H7 (cell line): ENCODE results near the gene CSNK1D. TPM values are rescaled to one million over a fixed set of nuclear protein-coding genes. Genes with fewer than 3 reads are reported as not detected.

Source experiments
- DNase-seq: peaks from one replicate; pipeline ENCODE4 v3.0.0; 2012
- H3K27me3 ChIP-seq: 2 replicates; pipeline ENCODE4 v1.6.0; 2011; ENCODE audit warnings: mild to moderate bottlenecking, low read length; ENCODE audit not compliant: control insufficient read depth, insufficient read depth
- H3K36me3 ChIP-seq: replicated peaks from 2 replicates; pipeline ENCODE4 v1.5.1; 2011; ENCODE audit warnings: low read length; ENCODE audit not compliant: control insufficient read depth, insufficient read depth
- H3K4me3 ChIP-seq: 2 replicates; pipeline ENCODE4 v1.5.1; 2011; ENCODE audit warnings: low read depth, mild to moderate bottlenecking, control low read depth, low read length, moderate library complexity; ENCODE audit not compliant: insufficient read depth
- total RNA-seq: library from RNA; depleted of rRNA; stranded (reverse); fragments of >200 nt; shearing (Covaris generic); gene quantifications from 2 replicates; pipeline ENCODE4 v1.2.3, GENCODE V29; 2014

Gene CSNK1D
- total RNA-seq, 1 experiment from 2014 or later = 31.7 TPM

DNA sequence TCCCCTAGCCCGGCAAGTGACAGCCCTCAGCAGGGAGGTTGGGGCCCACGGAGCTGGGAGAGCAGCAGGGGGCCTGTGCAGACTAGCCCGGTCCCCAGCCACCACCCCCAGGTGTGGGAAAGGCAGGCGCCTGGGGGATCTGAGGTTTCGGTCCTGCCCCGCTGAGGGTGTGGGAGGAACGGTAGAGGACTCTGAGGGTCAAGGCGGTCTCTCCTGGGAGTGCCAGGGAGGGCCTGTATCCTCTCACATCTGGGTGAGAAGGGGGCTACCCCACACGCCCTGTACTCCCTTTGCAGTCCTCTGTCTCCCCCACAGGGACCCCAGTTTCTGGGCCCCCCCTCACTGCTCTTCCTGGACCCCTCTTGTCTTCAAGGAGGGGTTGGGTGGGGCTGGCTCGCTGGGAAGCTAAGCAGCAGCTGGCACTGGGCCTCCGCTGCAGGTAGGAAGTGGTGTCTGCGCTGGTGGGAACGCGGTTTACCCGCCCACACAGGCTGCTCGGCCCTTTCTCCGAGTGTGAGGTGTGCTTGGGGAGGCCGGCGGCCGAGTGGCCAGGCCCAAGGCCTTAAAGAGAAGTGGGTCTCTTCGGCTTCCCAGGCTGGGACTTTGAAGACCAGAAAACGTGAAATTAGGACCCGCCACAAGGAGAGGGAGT lies 28.5 kb upstream of the CSNK1D start:
- H3K27me3 ChIP-seq = no peaks in the 10 kb centered on the region
- H3K36me3 ChIP-seq = no peaks in the 10 kb centered on the region
- no peak overlapping the region for H3K4me3 ChIP-seq
- peak; percentile 61 for DNase-seq

DNA sequence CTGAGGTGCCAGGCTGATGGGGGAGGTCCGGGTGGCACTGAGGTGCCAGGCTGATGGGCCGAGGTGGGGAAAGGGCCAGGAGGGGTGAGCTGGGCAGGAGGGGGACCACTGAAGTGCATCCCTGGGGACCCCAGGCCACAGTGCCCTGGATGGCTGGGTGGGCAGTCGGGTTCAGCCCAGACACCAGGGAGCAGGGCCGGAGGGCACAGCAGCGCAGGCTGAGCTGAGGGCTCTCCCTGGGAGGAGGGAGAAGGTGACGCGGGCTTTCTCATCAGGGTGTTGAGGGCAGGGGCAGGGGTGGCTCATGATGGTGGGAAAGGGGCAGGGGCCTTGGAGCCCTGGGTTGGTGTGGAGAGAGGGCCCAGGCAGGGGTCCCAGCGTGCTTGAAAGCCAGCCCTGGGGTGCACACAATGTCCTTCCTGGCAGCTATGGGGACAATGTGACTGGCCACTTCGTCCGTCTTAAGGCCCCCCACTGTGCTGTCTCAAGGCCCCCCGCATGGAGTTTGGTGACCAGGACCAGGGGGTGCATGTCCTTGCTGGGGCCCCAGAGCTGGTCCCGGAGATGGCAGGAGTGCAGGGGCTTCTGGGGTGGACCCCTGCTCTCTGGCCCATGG lies 27.9 kb upstream of the CSNK1D start:
- H3K36me3 ChIP-seq = no peaks in the 10 kb centered on the region
- peak; percentile 56 for DNase-seq
- no peaks in the 10 kb centered on the region for H3K27me3 ChIP-seq
- H3K4me3 ChIP-seq = no peak overlapping the region

DNA sequence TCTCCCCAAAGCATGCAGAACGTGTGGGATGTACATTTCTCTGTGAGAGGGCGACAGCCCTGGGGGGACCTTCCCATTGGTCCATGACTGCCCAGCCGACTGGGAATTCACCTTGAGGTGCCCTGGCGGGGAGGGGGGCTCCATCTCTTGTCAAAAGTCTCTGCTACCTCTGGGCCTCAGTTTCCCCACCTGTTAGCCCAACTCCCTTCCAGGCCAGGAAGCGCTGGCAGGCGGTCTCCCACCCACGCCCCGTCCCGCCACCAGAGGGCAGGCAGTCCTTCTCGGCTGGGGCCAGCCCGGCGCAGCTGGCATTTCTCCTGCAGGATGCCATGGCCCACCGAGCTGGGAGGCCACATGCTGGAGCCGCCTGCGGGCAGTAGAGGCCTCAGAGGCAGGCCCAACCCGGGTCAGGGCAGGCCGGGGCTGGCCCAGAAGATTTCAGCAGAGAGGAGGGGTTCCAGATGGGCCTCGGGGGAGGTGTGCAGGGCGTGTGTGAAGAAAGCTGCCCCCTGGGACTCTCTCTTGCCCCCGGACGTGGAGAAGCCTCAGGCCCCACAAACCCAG lies 27.3 kb upstream of the CSNK1D start:
- DNase-seq = peak; percentile 95
- H3K4me3 ChIP-seq = no peak overlapping the region
- H3K36me3 ChIP-seq = no peaks in the 10 kb centered on the region
- no peaks in the 10 kb centered on the region for H3K27me3 ChIP-seq

DNA sequence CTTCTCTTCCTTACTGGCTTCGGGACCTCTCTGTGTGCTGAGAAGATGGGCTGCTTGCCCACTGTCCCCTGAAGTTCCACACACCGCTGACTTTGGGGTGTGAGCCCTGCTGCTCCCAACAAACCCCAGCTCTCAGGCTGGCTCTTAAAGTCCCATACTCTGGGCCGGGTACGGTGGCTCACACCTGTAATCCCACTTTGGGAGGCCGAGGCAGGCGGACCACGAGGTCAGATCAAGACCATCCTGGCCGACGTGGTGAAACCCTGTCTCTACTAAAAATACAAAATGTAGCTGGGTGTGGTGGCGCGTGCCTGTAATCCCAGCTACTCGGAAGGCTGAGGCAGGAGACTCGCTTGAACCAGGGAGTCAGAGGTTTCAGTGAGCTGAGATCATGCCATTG lies 26.7 kb upstream of the CSNK1D start:
- Histone ChIP-seq H3K27me3 (no peaks in the 10 kb centered on the region), H3K36me3 (no peaks in the 10 kb centered on the region), H3K4me3 (no peak overlapping the region)
- no peak for DNase-seq

DNA sequence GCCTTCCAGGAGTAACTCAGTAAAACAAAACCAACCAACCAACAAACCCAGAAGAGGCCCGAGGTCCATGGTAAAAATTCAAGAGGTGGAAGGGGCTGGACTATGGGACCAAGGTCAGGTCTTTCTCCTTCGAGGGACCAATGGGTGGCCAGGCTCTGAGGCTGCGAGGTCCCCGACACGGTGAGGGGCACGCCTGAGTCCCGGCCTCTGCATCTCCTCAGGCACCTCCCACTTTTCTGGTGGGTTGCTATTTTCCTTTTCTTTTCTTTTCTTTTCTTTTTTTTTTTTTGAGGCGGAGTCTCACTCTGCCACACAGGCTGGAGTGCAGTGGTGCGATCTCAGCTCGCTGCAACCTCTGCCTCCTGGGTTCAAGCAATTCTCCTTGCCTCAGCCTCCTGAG lies 26.0 kb upstream of the CSNK1D start:
- DNase-seq = peak; percentile 68
- no peaks in the 10 kb centered on the region for H3K36me3 ChIP-seq
- no peak overlapping the region for H3K4me3 ChIP-seq
- no peaks in the 10 kb centered on the region for H3K27me3 ChIP-seq

DNA sequence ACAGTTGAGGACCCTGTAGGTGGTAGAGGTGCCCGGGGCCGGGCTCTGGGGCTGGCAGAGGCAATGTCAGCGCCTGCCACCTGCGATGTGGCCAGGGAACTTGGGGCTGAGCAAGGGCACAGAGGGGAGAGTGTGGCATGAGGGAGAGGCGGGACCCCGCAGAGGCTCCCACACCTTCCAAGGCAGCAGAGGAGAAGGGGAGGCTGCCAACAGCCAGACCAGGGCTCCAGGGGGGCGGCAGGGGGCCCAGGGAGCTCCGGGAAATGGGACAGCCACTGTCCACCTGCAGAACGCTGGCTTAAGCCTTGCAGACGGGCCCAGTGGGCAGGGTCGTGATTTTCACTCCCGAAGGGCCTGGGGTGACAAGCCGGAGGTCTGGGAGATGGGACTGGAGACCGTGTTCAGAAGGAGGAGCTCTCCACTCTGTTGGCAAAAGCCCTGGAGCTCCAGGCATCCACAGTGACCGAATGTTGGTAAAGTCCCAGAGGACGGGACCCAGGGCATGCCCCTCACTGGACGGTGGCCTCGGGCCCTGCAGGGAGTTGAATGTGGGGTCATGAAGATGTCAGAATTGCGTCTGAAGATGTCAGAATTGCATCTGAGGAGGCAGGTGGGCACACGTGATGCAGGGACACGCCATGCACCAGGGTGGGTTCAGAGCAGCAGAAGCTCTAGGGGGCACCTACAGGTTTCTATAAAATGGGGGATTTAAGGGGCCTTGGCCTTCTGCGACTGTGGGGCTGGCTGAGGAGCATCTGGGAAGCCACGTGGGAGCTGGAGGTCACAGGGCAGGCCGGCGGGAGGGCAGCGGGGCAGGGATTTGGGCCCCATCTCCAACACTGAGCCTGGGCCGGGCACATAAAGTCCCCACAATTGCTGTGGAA lies 25.3 kb upstream of the CSNK1D start:
- no peaks in the 10 kb centered on the region for H3K36me3 ChIP-seq
- no peaks in the 10 kb centered on the region for H3K27me3 ChIP-seq
- no peak overlapping the region for H3K4me3 ChIP-seq
- no peak for DNase-seq

DNA sequence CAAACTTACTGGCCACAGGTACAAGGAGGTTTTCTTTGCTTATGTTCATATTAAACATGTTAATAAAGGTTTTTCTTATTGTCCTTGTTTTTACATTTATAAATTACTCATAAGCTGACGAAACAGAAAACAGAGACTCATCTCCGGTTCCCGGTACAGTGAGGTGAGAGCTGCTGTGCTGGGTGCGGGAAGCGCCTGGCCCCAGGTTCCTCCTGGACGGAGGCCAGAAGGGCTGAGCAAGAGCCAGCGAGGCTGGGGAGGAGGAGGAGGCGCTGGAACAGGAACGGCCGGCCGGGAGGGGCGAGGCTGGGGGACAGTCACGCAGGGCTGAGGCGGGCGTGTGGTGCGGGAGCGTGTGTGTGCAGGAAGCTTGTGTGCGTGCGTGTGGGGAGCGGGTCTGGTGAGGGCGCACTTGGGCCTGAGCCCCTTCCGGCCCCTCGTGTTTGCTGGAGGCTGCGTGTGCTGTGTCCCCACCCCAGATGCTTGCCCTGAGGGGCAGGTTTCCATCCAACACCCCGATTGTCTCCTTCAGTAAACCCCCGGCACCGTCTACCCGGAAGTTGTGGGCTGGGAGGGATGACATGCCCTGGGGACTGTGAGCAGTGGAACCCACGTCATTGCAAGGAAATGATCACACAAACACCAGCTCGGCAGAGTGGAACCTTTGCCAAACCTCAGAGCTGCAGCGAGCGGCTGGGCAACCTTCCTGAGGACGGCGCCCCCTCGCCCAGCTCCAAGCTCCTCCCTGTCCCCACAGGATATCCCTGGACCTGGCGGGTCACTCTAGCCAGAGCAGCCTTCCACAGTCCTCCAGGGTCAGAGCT lies 24.4 kb upstream of the CSNK1D start:
- no peaks in the 10 kb centered on the region for H3K36me3 ChIP-seq
- DNase-seq = peak; percentile 77
- H3K4me3 ChIP-seq = no peak overlapping the region
- no peaks in the 10 kb centered on the region for H3K27me3 ChIP-seq

DNA sequence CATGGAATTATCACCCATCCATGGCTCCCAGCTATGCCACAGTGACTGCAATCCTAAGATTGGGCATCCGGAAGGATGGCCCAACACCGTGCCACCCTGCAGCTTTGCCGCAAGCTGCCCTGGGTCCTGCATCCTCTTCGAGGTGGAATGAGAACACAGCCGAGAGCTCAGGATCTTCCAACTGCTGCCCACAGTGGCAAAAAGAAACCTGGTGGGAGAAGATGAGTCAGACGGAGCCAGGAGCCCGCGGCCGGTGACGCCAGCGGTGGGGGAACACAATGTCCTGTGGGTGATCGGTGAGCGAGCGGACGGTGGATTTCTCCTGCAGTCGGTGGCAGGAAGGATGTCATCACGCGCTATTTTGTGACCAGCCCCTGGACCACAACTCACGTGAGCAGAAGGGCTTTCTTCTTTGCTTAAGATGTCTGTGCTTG lies 23.8 kb upstream of the CSNK1D start:
- H3K27me3 ChIP-seq = no peaks in the 10 kb centered on the region
- H3K4me3 ChIP-seq = no peak overlapping the region
- no peaks in the 10 kb centered on the region for H3K36me3 ChIP-seq
- peak; percentile 54 for DNase-seq

DNA sequence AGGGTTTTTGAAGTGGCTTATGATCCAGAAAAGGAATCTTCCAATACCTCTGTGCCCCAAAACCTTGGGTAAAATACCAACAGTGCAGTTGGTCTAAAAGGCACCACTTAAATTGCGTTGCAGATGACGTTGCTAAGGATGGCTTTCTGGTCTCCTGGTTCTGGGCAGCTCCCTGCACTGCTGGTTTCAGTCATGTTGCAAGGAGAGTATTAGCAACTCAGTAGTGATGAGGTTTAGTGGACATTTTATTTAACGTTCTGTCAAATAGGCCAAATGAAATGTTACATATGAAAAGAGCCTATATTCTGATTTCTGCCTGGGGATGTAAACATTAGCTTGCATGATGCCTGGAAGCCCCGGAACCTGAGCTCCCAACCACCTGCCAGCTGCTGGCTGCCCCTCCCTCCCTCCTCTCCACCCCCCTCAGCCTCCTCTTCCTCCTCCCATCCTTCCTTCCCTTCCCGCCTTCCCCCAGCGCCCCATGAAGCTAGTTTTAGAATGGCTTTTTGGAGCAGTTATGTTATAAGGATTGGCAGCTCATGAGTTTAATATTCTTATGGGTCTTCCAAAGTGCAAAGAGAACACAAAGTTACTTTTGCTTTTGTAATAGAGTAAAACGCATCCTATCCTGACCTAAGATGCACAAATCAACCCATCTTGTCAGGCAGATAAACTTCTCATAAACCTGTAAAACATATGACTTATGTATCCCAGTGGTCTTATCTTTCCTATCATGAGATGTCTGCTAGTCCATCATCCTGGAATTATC lies 23.2 kb upstream of the CSNK1D start:
- Histone ChIP-seq H3K27me3 (no peaks in the 10 kb centered on the region), H3K36me3 (no peaks in the 10 kb centered on the region), H3K4me3 (no peak overlapping the region)
- DNase-seq = peak; percentile 57

DNA sequence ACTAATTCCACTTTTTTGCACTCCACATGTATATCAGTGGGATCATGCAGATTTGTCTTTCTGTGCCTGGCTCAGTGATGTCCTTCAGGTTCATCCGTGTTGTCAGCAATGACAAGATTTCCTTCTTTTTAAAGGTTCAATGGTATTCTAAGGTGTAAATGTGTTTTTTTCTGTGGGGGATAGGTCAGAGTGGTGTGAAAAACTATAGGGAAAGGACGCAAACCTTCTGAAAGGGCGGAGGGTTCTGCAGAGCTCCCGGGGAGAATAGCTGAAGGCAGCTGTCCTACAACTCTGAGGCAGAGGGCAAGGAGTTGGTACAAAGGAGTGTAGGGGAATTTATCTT lies 21.9 kb upstream of the CSNK1D start:
- Histone ChIP-seq H3K27me3 (no peaks in the 10 kb centered on the region), H3K4me3 (no peak overlapping the region), H3K36me3 (no peaks in the 10 kb centered on the region)
- DNase-seq = no peak

DNA sequence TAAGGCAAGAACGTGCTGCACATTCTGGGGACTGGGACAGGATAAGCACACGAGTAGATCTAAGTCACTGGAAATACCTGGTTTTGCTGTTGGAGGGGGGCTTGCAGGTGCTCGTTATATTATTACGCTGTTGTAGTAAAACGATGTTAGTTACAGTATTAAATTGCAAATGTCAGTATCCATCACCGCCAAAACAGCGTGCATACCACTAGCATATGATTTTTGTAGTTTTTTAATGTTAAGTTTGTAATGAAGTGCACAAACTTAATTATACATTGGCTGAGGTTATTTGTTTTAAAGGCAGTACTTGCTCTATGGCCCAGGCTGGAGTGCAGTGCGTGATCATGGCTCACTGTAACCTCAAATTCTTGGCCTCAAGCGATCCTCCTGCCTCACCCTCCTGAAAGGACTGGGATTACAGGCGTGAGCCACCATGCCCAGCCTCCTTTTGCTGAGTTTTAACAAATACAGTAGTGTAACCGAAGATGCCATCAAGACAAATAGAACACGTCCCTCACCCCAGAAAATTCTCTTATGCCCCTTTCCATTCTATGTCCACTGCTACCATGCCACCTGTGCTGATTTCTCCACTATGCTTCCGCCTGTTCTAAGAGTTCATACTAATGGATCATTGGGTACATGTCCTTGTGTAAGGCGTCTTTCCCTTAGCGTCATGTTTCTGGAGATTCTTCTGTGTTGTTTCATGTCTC lies 20.7 kb upstream of the CSNK1D start:
- Histone ChIP-seq H3K36me3 (no peaks in the 10 kb centered on the region), H3K4me3 (peak overlapping the region; percentile 48), H3K27me3 (no peaks in the 10 kb centered on the region)
- DNase-seq = peak; percentile 46

DNA sequence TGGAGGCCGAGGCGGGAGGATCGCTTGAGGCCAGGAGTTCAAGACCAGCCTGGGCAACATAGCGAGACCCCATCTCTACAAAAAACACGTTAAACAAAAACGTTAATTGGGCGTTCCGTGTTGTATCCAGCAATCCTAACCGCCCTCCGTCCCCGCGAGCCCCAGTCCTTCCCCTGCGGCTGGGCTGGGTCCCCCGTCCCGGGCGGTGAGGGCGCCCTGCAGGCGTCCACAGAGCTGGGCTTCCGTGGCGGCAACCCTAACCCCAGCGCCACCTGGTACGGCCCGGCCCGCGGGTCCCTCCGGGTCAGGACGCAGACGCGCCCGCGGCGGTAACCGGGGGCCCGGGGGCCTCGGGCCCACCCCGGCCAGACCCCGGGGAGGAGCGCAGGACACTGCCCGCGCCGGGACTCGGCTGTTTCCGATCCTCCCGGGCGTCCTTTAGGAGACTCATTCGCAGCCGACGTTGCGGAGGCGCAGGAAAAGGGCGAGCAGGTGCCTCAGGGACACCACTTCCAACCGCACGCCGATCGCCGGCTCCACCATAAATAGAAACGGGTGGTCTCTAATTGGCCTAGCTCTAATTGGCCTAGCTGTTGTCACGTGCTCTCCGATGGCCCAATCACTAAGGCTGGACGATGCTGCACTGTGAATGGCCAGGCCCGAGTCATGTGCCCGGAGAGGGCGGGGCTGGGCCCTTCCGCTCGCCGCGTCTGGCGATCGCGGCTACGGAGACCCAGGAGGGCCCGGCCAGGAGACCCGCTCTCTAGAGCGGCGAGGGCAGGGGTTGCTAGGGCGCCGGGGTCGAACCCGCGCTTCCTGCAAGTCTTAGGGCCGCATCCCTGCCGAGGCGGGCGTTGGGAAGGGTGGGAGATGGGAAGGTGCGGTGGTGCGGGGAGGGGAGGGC lies 19.0 kb upstream of the CSNK1D start:
- Histone ChIP-seq H3K36me3 (no peaks in the 10 kb centered on the region), H3K27me3 (no peaks in the 10 kb centered on the region), H3K4me3 (peak overlapping the region; percentile 88)
- DNase-seq = peak; percentile 99
